NCI-H1048 (cell line): ENCODE measurements around the gene CEP126.

Source experiments
- DNase-seq: peaks from one replicate; lab custom pipeline; 2025; lab: John Stamatoyannopoulos, UW

The CEP126 gene, protein sequence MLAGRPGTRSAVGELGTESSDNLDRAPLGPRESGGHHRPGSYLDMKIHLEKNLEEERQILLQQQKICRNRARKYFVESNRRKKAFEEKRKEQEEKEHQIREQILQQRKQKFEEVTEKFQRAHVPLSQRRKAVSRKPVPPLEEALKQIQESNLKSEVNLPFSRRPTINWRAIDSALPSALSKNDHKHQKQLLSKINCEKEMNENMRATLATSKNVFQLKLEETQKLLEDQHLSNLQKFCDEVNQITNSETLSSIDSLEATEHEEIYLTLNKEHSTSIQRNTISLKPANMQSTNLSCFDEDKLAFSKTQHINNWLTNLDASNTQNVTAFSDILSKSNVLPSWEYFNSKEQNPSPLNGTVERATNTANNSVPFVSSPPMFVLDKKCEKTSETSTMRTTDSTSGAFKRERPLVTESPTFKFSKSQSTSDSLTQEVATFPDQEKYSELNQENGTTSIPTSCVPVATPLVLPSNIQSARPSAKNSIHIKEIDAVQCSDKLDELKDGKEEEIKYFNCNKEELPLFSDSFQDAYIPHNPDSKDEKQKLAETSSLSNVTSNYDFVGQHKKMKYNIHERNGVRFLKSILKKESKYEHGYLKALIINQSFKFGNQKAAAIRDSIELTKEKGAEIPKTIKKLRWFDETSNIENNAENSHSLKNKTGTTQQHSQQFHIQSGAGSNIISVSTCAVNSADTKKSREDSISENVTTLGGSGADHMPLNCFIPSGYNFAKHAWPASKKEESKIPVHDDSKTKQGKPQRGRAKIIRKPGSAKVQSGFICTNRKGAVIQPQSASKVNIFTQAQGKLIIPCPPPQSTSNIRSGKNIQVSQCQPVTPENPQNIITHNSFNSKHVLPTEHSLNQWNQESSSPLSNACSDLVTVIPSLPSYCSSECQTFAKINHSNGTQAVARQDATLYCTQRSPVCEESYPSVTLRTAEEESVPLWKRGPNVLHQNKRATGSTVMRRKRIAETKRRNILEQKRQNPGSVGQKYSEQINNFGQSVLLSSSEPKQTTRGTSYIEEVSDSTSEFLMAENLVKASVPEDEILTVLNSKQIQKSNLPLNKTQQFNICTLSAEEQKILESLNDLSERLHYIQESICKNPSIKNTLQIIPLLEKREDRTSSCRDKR

DNA sequence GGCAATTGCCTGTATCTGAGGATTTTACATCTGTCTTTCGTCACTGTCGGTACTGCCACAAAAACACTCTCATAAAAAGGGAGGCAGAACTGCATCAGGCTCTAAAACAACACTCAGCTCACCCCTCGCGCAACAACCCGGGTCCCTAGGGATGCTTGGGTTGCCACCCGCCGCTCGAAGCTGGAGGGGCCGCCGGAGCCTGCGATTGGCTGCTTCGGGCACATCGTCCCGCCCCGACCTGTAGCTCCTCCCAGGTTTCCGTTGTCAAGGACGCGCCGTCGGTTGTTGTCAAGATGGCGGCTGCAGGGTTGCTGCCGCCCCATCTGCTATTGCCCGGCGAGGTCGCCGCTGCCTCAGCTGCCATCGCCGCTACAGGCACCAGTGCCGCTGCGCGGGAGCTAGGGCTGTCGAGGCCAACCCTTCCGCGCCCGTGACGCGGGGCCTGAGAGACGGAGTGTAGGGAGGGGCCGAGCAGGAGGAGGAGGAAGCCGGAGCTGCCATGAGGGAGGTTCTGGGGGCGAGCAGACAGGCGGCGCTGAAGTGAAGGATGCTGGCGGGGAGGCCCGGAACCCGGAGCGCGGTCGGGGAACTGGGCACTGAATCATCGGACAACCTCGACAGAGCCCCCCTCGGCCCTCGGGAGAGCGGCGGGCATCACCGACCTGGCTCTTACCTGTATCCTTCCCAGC lies at the start of gene CEP126:
TSS of gene CEP126 (plus strand) at position 273 of the 689 bp plus-strand sequence. CDS start at position 548, 275 bp downstream.
- peak; percentile 61 for DNase-seq

DNA sequence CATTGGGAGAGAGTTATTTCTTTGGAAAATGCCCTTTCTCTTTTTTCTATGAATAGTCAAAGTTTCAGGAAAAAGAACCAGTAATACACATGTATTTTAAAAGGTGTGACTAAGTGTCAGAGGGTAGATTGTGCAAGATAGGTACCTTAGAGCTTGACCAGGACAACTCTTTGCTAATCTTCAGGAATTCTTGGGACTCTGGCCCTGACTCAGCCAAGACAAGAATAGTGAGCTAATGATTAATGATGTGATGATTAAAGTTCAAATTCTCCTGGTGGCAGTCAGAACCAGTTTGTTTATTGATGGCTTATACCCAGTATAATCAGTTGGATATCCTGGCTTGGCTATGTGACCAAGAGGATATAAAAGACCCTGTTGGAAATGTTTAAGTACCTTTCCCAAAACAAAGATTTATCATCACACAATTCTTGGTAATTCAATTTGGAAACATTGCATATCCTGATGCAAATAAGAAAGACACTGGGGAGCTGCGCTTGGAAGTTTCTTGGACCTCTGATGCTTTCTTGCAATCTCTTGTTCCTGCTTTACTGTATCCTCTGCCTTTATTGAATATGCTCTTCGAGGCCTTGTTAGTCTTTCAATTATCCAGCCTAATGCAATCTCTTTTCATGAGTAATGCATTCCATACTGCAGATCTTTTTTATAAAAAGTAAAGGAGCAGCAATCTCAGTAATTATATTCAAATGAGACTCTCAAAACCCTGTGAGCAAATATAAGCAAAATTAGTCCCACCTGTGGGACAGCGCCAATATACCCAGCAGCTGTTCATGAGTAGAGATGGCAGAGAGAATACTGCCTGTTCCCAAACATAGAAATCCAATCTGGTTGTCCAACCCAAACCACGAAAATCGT lies 48.0 kb upstream of the CEP126 start:
- DNase-seq: no peak

DNA sequence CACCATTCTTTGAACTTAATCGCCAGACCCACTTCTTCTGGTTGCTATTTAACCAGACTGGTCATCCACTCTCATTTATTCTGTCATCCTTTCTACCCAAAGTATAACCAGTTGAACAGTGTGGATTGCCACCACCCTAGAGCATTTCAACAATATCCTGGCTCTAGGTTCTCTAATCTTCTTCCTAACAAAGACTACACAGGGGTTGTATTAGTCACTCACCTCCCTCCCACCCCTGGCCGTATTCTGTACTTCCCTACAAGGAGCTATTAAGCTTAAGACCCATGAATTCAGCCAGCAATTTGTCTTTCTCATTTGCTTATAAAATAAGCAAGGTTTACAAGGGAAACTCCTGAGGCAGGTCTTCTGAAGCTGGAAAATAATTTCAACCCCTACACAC lies 46.9 kb upstream of the CEP126 start:
- peak; percentile 35 for DNase-seq

DNA sequence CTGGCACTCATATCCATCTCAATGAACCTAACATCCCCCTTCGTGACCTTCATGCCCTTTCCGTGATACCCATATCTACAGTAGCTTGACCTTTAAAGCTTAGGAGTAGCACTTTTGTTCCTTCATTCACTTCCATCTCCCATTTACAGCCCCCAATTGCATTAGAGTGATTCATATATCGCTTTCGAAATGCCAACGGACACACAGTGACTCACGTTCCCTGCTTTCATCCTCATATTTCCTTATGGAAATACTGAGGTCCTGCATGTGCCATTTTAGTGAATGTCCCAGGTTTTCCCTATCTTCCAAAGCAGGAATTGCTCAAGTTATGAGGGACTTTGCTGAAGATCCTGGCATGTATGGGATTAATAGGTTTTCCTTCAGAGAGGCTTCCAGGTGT lies 44.3 kb upstream of the CEP126 start:
- DNase-seq: no peak

DNA sequence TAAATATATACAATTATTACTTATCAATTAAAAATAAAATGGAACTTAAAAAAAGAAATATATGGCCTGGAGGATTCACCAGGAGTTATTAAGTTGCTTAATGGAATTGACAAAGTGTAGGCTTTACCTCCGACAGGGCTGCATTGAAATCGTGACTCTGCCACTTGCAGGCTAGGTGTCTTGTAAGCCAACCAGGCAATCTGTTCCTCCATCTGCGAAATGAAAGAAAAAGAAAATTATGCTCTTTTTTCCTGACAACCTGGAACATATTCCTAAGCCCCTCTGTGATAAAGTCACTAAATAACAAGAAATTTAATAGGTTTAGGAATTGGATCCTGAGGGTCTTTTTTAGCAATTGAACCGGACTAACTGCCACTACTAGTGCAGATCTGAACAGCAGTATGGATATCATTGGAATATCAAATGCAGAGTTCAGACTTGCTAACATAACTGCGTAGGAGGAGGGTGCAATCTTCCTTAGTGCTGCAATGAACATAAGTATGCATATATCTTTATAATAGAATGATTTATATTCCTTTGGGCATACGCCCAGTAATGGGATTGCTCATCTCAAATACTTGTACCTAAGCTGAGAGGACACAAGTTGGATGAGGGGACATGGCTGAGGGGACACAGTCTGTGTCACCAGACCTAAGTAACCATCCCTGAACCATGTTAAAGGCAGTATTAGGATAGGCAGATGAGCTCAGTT lies 42.5 kb upstream of the CEP126 start:
- DNase-seq: no peak

DNA sequence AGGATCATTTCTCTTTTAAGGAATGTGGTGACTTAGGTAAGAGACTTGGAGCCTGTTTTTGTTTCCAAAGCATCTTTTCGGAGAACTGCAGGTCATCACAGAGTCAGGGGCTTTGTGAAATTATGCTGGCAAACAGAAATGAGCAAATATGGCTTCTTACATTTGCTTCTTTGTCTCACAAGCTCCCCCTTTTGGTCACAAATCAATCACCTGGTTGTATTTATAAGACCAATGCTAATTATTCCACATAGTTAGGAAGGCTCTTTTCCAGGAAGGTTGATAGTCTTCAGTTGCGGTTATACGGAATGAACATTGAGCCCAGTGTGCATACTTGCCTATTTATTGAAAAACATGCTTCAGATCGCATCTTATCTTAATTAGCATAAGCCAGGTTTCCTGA lies 34.6 kb upstream of the CEP126 start:
- DNase-seq: no peak

DNA sequence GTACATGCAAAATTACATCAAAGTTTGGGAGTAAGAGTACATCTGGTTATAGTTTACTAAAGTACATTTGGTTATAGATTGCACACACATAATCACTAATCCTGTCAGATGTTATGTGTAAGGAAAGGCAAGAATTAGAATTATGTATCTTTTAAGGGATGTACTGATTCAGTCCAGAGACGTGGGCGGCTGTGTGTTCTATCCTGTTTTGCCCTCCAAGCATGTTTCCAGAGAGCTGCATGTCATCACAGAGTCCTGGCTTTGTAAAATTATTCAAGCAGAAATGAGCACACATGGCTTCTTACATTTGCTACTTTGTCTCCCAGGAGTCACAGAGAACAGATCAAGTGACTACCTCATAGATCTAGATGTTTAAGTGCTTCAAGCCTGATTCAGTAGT lies 33.2 kb upstream of the CEP126 start:
- no peak for DNase-seq

DNA sequence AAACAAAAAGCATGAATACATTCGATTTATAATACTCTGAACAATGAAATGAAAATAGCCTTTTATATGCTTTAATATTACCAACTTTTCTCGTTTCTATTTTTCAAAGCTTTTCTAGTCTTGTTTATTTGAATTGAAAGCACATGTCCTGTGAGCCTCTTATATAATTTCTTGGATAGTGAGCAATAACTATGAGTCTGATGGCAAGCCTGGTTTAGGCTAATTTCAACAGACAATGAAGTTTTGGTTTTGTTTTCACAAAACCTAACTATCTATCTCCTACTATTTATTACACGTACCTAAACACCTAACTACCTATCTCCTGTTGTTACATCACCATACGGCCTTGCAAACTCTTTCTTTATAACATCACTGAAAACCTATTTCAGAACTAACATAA lies 29.2 kb upstream of the CEP126 start:
- no peak for DNase-seq

DNA sequence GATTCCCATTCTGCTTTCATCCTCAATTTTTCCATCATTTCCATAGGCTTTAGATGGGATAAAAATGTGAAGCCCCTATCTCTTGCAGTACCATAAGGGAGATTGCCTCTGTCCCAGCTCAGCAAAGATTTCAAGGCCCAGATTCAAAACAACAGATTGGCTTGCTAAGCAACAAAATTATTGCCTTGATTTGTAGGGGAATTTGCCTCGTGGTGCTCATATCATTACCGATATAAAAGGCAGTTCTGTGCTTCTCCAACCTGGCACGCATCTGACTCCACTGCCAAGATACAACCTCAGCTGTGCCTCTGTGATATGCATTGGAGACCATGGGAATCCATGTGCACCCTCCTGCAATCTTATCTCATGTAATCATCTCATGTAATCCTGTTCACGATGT lies 25.0 kb upstream of the CEP126 start:
- no peak for DNase-seq

DNA sequence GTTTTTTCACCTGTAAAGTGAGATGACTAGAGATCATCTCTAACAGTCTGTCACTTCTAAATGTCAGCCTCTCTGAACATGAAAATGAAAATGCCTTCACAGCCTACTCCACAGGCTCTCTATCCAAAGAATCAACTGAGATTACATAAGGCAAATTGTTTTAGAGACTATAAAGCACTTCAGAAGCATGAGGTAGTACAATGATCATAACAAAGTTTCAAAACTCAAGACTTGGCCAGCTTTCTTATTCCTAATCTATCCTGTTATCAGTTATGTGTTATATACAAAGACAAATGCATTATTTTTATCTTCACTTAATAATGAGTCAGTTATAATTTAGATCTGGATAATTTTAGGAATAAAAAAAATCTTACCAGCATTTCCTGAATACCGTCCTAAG lies 20.3 kb upstream of the CEP126 start:
- DNase-seq: no peak

DNA sequence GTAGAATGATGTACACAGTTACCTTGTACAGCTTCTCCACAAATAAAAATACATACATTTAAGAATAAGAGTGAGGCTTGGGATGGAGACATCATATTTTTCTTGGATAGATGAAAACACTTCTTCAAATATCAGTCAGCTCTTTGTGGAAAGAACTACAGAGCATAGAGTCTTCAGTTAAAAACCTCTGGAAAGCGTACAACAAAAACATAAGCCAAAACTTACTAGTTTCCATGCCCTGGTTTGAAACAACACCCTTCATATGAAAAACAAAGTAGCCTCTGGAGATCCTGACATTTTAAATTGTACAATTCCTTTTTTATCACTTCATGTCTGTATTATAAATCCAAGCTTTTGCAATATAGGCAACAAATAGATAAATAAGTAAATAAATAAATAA lies 7.0 kb upstream of the CEP126 start:
- no peak for DNase-seq

DNA sequence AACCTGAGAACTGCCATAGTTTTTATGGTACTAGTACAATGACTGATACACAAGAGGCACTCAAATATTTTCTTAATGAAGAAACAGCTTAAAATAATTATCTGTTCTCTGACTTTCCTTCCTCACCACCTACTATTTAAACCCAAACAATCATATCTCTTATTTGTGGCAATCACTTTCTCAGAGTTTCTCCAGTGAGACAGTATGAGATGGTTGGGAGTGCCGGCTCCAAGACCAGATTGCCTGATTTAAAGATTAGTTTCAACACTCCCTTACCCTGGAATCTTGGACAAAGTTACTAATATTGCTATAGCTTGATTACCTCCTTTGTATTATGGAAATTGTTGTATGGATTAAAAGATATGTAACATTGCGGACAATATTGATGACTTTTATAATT lies 5.7 kb upstream of the CEP126 start:
- DNase-seq: no peak

DNA sequence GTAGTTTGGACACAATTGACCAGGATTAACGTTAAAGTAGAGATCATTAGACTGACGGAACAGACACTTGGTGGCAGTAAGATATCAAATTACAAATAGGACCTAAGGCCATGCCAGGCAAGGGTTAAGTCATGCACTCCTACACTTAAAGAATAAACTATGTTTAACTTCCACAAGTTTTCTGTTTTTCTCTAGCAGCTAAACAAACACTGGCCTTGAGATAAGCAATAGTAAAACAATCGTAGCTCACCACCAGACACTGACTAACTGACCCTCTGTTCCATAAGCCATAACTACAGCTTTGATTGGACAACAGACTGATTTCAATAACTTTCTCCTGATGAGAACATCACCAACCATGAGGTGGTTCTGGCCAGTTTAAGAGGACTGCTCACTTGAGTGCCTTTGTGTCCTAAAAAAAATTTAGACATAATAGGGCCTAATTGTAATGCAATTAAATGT lies 2.0 kb upstream of the CEP126 start:
- DNase-seq: no peak

DNA sequence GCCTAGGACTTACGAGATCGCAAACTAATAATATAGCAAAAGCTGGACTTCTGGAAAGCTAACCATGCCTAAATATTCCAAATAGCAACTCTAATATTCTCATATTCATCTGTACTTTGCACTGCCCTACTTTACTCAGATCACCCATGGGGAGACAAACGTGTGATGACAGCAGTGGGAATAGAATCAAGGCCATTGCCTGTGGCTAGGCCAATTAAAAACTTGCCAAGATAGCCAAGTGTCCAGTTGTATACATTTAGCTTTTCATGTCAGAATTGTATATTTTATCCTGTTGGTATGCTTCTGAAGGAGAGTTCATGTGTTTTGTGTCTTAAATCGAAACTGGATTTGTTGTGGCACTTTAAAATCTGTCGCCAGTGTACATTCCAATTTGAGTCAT lies 1.2 kb upstream of the CEP126 start:
- DNase-seq: no peak

DNA sequence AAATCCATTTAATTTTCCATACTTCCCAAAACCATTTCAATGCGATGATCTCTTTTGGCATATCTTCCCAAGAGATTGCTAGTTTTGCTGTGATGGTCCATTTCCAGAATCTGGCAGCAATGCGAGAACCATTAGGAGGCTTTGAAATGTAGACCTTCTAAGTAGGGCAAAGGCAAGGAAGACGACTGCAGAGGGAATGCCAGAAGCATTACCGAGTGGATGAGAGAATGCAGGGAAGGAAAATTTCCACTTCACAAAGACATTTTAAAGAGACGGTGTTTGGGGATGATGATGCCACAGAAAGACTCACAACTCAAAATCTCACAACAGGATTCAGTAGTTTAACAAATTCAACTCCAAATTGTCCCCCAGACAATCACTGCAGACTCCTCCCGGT lies 471 bp upstream of the CEP126 start:
- no peak for DNase-seq

DNA sequence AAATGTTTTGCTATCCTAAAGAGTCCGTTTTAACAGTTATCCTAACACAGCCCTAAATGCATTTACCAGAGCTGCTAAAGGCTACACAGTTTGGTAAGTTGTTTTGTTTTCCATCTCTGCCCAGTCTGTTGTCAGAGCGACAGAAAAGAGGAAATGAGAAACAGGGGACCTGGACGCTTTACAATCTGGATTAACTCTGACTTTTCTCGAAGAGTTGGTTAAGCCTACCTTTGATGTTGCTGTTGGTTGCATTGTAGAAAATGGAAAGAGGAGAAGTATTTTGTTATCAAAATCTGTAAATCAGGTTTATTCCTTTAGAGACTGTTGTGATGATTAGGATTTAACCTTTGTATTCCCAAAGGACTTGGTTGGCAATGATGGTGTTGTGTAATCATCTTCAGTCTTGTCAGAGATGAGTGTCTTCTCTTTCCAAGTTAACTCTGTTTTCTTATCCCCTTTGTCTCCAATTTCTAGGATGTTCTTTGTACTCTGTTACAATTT lies 1.0 kb downstream of the CEP126 start:
- no peak for DNase-seq

DNA sequence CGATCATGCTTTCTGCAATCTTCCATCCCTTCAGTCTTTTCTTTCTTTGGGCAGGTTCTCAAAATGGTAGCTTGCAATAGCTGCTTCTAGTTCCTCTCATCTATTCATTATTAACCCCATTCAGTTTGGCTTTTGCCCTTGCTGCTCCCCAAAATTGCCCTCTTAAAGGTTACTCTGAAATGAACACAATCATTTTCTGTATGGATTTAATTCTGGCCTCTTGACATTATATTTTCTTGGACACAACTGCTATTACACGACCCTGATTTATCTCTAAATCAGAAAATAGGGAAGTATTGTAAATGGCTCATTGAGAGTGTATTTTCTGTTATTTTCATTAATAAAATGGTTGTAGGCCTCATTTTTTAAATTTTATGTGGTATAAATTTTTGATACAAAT lies 1.6 kb downstream of the CEP126 start, which contains the start of gene ANGPTL5:
TSS of gene ANGPTL5 (minus strand) at position 101 of the 400 bp plus-strand sequence. CDS start 8,613 bp downstream, outside the sequence.
- DNase-seq: no peak

DNA sequence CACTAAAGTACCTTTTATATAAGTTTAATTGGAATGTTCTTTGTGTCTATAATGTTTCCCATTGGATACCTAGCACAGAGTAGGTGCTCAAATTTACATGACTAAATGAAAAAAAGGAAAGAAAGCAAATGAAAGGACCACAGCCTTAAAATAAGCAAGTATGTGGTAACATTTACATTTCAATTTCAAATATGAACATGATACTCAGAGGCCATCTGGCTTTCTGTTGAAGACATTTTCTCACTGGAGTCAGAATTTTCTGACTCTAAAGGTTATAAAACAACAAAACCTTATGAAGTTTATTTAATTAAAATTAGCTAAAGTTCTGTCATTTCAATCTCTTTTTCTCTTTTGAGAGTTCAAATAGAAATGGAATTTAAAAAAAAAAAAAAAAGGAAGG lies 2.4 kb downstream of the CEP126 start:
- no peak for DNase-seq

DNA sequence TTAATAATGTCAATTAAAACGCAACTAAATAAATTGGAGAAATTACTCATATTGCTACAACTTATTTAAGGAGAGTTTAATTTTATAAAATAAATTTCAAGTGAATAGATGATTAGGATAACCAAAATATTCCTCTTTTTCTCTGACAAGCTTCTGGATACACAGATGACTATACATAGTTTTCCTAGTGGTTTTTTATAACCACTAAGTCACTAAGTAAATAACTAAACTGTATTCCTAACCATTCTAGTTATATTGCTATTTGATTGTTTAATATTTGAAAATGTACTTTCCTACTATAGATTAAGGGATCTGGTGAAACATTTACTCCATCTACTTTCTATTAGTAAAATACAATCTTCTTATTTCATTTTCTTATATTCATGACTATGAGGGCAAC lies 6.2 kb downstream of the CEP126 start:
- no peak for DNase-seq

DNA sequence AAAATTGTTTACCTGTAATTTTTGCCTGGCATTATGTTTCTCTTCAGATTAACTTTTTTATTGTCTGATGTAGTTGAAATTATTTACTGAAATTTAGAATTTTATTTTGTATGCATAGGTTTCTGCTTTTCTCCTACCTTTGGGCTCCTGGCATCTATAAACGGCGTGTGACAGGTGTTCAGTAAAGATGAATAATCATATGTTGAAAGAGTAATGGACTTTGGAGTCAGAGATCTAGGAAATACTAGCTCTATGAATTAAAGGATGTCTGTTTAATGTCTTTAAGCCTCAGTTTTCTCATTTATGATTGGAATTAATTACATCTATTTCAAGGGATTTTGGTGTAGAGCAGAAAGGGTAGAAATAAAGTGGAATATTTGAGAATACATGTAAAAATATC lies 8.7 kb downstream of the CEP126 start:
- no peak for DNase-seq
